Dedifferentiated amniotic fluid mesenchymal stem cell (primary cell): ENCODE data around the gene LARGE2.

Experiments
- DNase-seq: peaks from one replicate; pipeline ENCODE4 v3.0.0-alpha.2; 2016; ENCODE audit errors: extremely low spot score

The LARGE2 gene

GRCh38 chr11:45961751-45962240, 39.3 kb downstream of the LARGE2 start:
- no peak for DNase-seq

- DNase-seq: peak; percentile 83
Observed at GRCh38 chr11:45964911-45965389, 42.5 kb downstream of the LARGE2 start.

- DNase-seq: no peak
Observed at GRCh38 chr11:45967506-45967905, 45.0 kb downstream of the LARGE2 start.

GRCh38 chr11:45968901-45969300, 46.4 kb downstream of the LARGE2 start:
- DNase-seq: no peak

- DNase-seq: no peak
Observed at GRCh38 chr11:45973601-45974000, 51.1 kb downstream of the LARGE2 start.

- DNase-seq: peak; percentile 64
Observed at GRCh38 chr11:45974806-45975205, 52.4 kb downstream of the LARGE2 start.
